ENCODE measurements around the gene PROM1.

Gene PROM1

DNA sequence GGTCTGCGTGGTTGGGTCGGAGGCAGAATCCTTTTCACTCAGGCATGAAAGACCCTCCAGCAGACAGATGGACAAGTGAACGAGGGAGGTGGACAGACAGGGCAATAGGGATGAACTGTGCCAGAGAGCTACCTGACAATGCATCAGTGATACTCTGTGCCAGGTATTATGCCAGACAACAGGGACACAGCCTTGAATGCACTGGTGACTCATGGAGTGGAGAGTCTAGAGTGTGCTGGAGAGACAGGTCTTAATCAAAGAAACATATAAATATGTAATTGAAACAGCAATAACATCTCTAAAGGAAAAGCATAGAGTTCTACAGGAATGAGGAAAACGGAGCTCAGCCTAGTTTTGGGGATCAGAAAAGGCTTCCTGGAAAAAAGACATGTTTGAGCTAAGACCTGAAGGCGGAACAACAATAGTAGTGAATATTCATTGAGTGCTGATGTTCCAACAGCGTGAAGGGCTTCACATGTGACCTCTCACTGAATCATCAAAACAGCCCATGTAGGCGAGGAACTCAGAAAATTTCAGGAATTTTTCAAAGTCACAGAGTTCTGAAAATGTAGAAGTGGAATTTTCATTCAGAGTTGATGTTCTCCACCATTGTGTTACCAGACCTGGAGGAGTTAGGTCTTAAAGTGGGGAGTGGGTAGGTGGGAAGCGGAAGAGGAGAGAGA is 100.8 kb downstream of the PROM1 start:
- no peak for DNase-seq

- no peak for DNase-seq
Measured at GRCh38 chr4:15976456-15977447, 107.1 kb downstream of the PROM1 start.

DNA sequence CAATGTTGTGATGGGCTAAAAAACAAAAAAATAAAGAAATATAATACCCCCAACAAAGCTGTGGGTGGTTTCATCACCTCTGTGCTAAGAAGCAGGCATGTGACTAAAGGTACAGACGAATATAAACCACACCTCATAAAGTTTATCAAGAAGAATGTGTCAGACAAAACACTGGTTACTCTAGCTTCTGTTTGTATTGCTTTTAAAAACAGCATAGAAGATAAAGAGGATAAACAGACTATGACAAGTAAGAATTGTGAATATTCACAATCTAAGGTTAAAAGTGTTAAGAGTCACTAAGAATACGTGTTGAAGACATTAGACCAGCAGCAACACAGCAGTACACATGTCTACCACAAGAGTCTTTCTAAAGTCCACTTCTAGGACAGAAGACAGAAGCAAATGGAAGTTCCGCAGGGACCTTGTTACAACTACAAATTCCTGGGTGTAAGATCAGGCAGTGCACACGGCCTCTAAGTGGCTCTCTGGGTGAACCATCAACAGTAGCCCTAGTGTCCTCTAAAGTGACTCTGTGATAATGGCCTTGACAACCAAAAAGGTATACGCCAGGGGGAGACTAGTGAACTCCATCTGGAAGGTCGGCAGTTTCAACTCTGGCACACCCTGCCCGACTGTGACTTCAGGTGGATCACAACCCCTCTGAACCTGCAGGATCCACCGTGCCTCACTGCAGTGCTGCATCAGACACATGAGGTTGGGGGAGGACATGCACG is 112.6 kb downstream of the PROM1 start:
- DNase-seq, result no peak

- DNase-seq, result no peak
Measured at GRCh38 chr4:15968551-15969300, 115.1 kb downstream of the PROM1 start.

- no peak for DNase-seq
Measured at GRCh38 chr4:15965325-15965724, 118.5 kb downstream of the PROM1 start.

DNA sequence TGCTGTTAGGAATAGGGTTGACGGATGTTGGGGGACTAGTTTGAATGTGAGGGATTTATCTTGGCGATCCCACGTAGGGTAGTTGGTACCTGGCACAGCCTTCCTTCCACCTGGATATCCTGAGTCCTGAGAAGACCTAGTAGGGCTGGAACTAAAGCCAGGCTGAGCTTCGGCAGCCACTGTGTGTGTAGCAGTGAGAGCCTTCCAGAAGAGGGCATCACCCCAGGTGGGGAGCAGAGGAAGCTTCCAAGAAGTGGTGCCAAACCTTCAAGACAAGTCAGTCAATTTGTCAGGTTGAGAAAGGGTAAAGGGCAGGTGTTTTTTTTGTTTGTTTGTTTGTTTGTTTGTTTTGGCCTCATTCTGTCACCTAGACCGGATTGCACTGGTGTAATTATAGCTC is 119.7 kb downstream of the PROM1 start:
- DNase-seq, result no peak

DNA sequence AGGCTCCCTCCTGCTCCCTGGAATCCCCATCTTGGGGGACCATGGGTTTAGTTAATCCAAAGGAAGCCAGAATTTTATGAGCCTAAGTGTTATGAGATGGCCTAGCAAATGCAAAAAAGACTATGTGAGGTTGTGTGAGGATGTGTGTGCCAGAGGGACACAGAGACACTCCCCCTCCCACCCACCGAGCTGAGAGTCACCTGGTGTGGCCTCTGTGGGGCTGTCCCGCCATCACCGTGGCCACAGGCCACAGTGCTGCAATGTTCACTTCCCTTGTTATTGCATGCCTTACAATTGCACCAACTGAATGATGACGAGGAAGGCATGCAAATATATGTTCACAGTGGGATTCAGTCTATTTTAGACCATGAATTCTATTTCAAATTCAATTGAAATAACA is 120.2 kb downstream of the PROM1 start:
- no peak for DNase-seq

GRCh38 chr4:15963001-15963451 is 120.8 kb downstream of the PROM1 start, which contains the start of gene FGFBP2:
Gene FGFBP2, minus strand, starts transcription at chr4:15963175. Its CDS starts 46 bp downstream, at chr4:15963129.
- DNase-seq, result no peak

DNA sequence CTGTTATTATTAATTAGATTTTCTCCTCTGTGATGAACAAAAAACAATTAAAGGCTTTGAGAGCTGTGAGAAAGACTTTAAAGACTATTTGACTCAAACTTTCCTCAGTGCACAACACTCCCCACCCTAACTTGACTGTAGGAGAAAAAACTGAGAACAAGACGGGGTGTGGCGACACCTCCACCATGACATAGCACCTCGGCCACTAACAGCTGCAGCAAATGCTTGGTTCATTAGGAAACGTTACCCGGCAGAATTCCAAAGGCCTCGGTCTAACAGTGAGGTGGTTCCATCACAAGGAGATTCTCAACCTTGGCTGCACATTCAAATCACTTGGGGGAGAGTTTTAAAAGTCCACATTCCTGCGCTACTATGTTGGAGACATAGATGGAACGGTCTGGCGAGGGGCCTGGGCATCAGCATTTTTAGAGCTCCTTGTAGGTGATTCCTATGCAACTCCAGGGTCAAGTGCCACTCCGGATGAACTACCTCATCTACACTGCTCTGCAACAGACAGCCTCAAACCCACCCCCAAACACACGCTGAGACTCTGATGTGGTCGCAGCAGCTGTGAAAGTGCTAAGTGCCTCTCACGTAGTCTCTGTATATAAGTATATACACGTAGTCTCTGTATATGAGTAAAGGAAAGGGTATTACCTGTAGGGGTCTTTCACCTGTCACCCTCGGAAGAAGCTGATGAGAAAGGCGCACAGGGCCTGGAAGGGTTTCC is 121.9 kb downstream of the PROM1 start:
- no peak for DNase-seq

DNA sequence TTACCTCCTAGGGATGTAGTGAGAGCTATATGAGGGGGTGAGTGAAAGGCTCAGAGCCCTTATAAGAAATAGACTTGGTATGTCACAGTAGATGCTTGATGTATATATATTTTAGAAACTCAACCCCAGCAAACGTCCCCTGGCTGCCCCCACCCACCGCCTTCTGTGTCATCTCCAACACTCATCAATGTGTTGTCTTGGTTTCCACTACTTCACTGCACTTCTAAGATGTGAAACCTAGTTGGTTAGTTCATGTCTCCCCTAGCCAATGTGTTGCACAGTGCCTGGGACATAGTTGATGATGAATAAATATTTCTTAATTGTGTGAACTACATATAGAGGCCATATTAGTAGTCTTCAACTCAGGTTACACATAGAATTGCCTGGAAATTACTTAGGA is 125.3 kb downstream of the PROM1 start:
- no peak for DNase-seq

GRCh38 chr4:15956179-15956850 is 127.5 kb downstream of the PROM1 start:
- peak; percentile 48 for DNase-seq

GRCh38 chr4:15955670-15956069 is 128.2 kb downstream of the PROM1 start:
- DNase-seq, result no peak

GRCh38 chr4:15953625-15954024 is 130.2 kb downstream of the PROM1 start:
- no peak for DNase-seq

GRCh38 chr4:15951781-15952180 is 132.0 kb downstream of the PROM1 start:
- no peak for DNase-seq

DNA sequence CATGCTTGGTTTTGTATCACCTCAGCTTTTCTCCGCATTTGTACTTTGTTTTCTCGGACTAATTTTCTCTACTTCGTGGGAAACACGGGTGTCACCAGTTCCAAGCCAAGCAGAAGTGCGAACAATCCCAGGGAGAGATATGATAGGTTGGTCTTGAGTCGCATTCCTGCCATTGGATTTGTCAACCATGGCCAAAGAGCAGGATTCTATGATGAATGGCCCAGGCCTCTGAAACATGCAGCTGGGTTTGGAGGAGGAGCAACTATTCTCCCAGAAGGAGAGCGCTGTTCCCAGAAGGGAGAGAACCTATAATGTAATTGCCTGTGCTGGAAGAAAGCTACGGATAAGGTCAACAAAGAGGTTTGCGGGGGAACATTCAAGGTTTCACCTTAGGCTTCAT is 135.0 kb downstream of the PROM1 start:
- no peak for DNase-seq

DNA sequence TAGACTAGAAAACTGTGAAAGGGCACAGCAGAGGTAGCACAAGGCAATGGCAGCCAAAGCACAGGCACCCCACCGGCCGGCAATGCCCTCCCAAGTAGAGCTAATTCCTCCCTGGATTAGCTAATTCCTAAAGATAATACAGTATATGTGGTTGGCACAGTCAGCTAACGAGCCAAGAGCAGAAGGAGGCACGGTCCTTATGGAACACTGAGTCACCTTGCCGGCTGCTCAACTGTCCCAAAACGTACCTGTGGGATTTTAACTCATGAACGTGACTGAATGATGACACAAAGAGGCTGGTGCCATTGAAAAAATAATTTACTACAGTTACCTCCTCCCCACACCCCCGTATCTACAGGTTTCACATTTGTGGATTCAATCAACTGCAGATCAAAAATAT is 136.1 kb downstream of the PROM1 start:
- DNase-seq, result no peak

GRCh38 chr4:15945516-15945915 is 138.3 kb downstream of the PROM1 start:
- no peak for DNase-seq

- no peak for DNase-seq
Measured at GRCh38 chr4:15944895-15945294, 138.9 kb downstream of the PROM1 start.

- no peak for DNase-seq
Measured at GRCh38 chr4:15942283-15942682, 141.5 kb downstream of the PROM1 start.

DNA sequence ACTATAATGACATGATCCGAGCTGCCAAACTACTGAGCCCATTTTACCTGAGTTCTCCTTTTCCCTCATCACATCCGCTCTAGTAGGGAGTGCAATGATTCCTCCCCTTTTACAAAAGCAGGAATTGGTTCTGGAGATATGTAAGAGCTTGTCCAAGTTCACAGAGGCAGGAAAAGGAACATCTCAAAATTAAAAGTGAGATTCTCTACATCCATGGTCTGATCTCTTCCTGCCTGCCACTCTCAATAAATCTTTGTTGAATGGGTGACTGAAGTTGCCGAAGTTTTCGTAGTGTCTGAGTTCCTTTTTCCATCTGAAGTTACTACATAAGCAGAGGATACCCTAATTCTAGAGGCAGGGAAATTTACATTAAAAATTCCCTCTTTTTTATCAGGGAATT is 145.2 kb downstream of the PROM1 start, which contains the start of gene FGFBP1:
FGFBP1 (minus strand) TSS at position 101 of the 400 bp plus-strand sequence. CDS start 2,108 bp downstream, outside the sequence.
- no peak for DNase-seq

GRCh38 chr4:15938182-15938581 is 145.6 kb downstream of the PROM1 start:
- DNase-seq, result no peak

Measured in NCI-H510A (cell line).